Endothelial cell of umbilical vein (primary cell): ENCODE results near the gene STX8. TPM values are rescaled to one million over a fixed set of nuclear protein-coding genes. Genes with fewer than 3 reads are reported as not detected.

Source experiments
- BruUV-seq: library from RNA; stranded (reverse); fragments of 400-500 nt; replicated peaks from 2 replicates; lab custom pipeline; 2021; lab: Mats Ljungman, UMichigan
- CTCF ChIA-PET: fragments of 300-600, 350-600 bp; sonication (Branson Sonifier 250); formaldehyde crosslinking; loops from one replicate; lab custom pipeline; 2021; ENCODE audit warnings: antibody characterized with exemption, inconsistent platforms; lab: Charles Lee
- POLR2A ChIA-PET: fragments of 300-600, 350-600 bp; sonication (Branson Sonifier 250); formaldehyde crosslinking; loops from one replicate; lab custom pipeline; 2021; ENCODE audit warnings: antibody characterized with exemption, inconsistent platforms; lab: Charles Lee
- DNase-seq: peaks from one replicate; pipeline ENCODE4 v3.0.0-alpha.2; 2011; ENCODE audit warnings: low read depth, low spot score
- FAIRE-seq: peaks from 2 replicates; lab custom pipeline; 2011; peaks lifted over from hg19 to GRCh38; lab: Jason Lieb, UNC
- H2AFZ ChIP-seq: 2 replicates; pipeline ENCODE4 v1.6.0; 2012; ENCODE audit warnings: low read depth, low read length, control low read depth, inconsistent platforms
- H3K27ac ChIP-seq: 2 replicates; pipeline ENCODE4 v1.5.1; 2011; ENCODE audit warnings: low read depth, mild to moderate bottlenecking, control low read depth, low read length, moderate library complexity; ENCODE audit not compliant: insufficient read depth
- H3K27me3 ChIP-seq, 2 experiments: 2 replicates each; pipeline versions ENCODE4 v1.6.0 to v1.6.1; 2011; ENCODE audit warnings: low read length in 2 of 2, mixed read lengths in 1 of 2; ENCODE audit not compliant: control insufficient read depth in 2 of 2, insufficient read depth in 2 of 2
- H3K36me3 ChIP-seq, 2 experiments: 2 replicates in 1 of 2; 3 replicates in 1 of 2; pipeline ENCODE4 v1.5.1; 2011; ENCODE audit warnings: low read length in 2 of 2, mild to moderate bottlenecking in 1 of 2, moderate library complexity in 1 of 2; ENCODE audit not compliant: control insufficient read depth in 2 of 2, insufficient read depth in 2 of 2; ENCODE audit errors: extremely low read depth in 1 of 2
- H3K4me1 ChIP-seq: 3 replicates; pipeline ENCODE4 v1.5.1; 2011; ENCODE audit warnings: mild to moderate bottlenecking, low read length; ENCODE audit not compliant: control insufficient read depth, insufficient read depth; ENCODE audit errors: extremely low read depth
- H3K4me2 ChIP-seq: 2 replicates; pipeline ENCODE4 v1.6.1; 2011; ENCODE audit warnings: low read length, control low read depth, mixed read lengths; ENCODE audit not compliant: insufficient read depth
- H3K4me3 ChIP-seq, 3 experiments: fragments of 200-600 bp in 1 of 3; sonication (generic), shearing (Covaris generic) in 1 of 3; replicated peaks in 1 of 3; 2 replicates each; pipeline ENCODE4 v1.5.1; 2011 to 2016; ENCODE audit warnings: control low read depth in 3 of 3, low read length in 3 of 3, mild to moderate bottlenecking in 2 of 3, inconsistent platforms in 1 of 3, low read depth in 1 of 3, moderate library complexity in 1 of 3; ENCODE audit not compliant: insufficient read depth in 1 of 3
- H3K79me2 ChIP-seq: 2 replicates; pipeline ENCODE4 v1.6.0; 2012; ENCODE audit warnings: low read length, inconsistent platforms; ENCODE audit not compliant: control insufficient read depth, insufficient read depth
- H3K9ac ChIP-seq: replicated peaks from 2 replicates; pipeline ENCODE3; 2011; ENCODE audit warnings: low read length, control low read depth; ENCODE audit not compliant: insufficient read depth; ENCODE audit errors: extremely low read depth
- H3K9me1 ChIP-seq: replicated peaks from 3 replicates; pipeline ENCODE4 v1.6.0; 2011; ENCODE audit warnings: mild to moderate bottlenecking, low read length; ENCODE audit not compliant: control insufficient read depth, insufficient read depth; ENCODE audit errors: extremely low read depth
- H3K9me3 ChIP-seq: replicated peaks from 2 replicates; pipeline ENCODE4 v1.5.1; 2012; ENCODE audit warnings: low read length, inconsistent platforms; ENCODE audit not compliant: control insufficient read depth, insufficient read depth
- H4K20me1 ChIP-seq: replicated peaks from 2 replicates; pipeline ENCODE3; 2011; ENCODE audit warnings: mild to moderate bottlenecking, low read length; ENCODE audit not compliant: control insufficient read depth, insufficient read depth; ENCODE audit errors: extremely low read depth
- CTCF ChIP-seq, 2 donors: IDR thresholded peaks; 1 replicate in 1 of 2; 2 replicates in 1 of 2; pipeline ENCODE4 v1.5.1; 2011; ENCODE audit warnings: low read length in 2 of 2, mild to moderate bottlenecking in 2 of 2, moderate library complexity in 2 of 2, control low read depth in 1 of 2, inconsistent platforms in 1 of 2, low read depth in 1 of 2; ENCODE audit not compliant: insufficient read depth in 1 of 2; ENCODE audit errors: extremely low read depth in 1 of 2
- EZH2 ChIP-seq: IDR thresholded peaks from 2 replicates; pipeline ENCODE4 v1.6.1; 2012; ENCODE audit warnings: borderline replicate concordance, low read depth, mild to moderate bottlenecking, moderate library complexity, low read length, inconsistent platforms; ENCODE audit not compliant: severe bottlenecking
- FOS ChIP-seq: IDR thresholded peaks from 2 replicates; pipeline ENCODE4 v1.6.1; 2011; ENCODE audit warnings: mild to moderate bottlenecking, low read length, moderate library complexity, borderline replicate concordance; ENCODE audit not compliant: insufficient read depth
- GATA2 ChIP-seq: IDR thresholded peaks from 2 replicates; pipeline ENCODE4 v1.7.0; 2011; ENCODE audit warnings: low read depth, mild to moderate bottlenecking, moderate library complexity, mixed read lengths, low read length; ENCODE audit not compliant: insufficient read length, insufficient read depth
- JUN ChIP-seq: IDR thresholded peaks from 2 replicates; pipeline ENCODE4 v1.6.1; 2011; ENCODE audit warnings: borderline replicate concordance, low read depth; ENCODE audit not compliant: insufficient read length, insufficient read depth
- MAX ChIP-seq: IDR thresholded peaks from 2 replicates; pipeline ENCODE4 v1.6.1; 2011; ENCODE audit not compliant: insufficient read depth, insufficient read length
- MYC ChIP-seq: IDR thresholded peaks from one replicate; pipeline ENCODE4 v1.6.1; 2011; ENCODE audit warnings: mild to moderate bottlenecking, low read depth, low read length
- POLR2A ChIP-seq: IDR thresholded peaks from 2 replicates; pipeline ENCODE4 v1.6.1; 2012; ENCODE audit warnings: low read depth, mild to moderate bottlenecking, control low read depth, low read length
- POLR2AphosphoS5 ChIP-seq: IDR thresholded peaks from 2 replicates; pipeline ENCODE4 v1.6.1; 2012; ENCODE audit warnings: low read depth, mild to moderate bottlenecking, control low read depth, low read length, moderate library complexity; ENCODE audit not compliant: insufficient read depth
- dilution Hi-C: fragments of 300-500 bp; cut with MboI; formaldehyde crosslinking; loops from one replicate; pipeline ENCODE4 v1.15.0; 2019; ENCODE audit warnings: low sequenced_read_pairs; ENCODE audit not compliant: extremely low pct_ligation_motif_present
- intact Hi-C: fragments of 100-400 bp; cut with micrococcal nuclease; formaldehyde crosslinking; loops from one replicate; pipeline ENCODE4 v1.10.0; 2022
- polyA plus RNA-seq, 4 experiments: library from polyadenylated mRNA; depleted of rRNA in 3 of 4; stranded (reverse) in 3 of 4; unstranded in 1 of 4; fragments of >200 nt; gene quantifications; 2 replicates each; pipeline versions ENCODE4 v1.2.1 to v1.2.3, GENCODE V29; 2011 to 2012; ENCODE audit warnings: missing spikeins in 1 of 4
- total RNA-seq: library from RNA; stranded (reverse); gene quantifications from 2 replicates; pipeline ENCODE4 v1.2.3, GENCODE V29; 2021

The STX8 gene
- total and polyA plus RNA-seq, 2 donors (not counting 3 experiments of a cell fraction or from before 2014, with no cell fraction given) = 25.9 to 67.3 TPM

- DNase-seq (no peak), FAIRE-seq (no peak)
- Histone ChIP-seq H3K4me3 (no peak overlapping the region), H3K9me1 (no peaks in the 10 kb centered on the region), H3K9ac (no peak overlapping the region), H2AFZ (no peak overlapping the region), H4K20me1 (no peaks in the 10 kb centered on the region), H3K79me2 (no peaks in the 10 kb centered on the region), H3K27ac (no peak overlapping the region), H3K4me1 (no peaks in the 10 kb centered on the region), H3K36me3 (no peaks in the 10 kb centered on the region), H3K27me3 (no peaks in the 10 kb centered on the region), H3K9me3 (no peaks in the 10 kb centered on the region), H3K4me2 (no peak overlapping the region)
- dilution Hi-C loops (no loop called here), intact Hi-C loops (no loop called here)
- BruUV-seq = no TSS peak
- ChIA-PET POLR2A (no interaction called here), CTCF (interaction anchor here (0.6 kb wide), 1 partner anchor 61 kb away, joined by 3 read pairs; no protein-coding TSS in a partner anchor)
- TF ChIP-seq POLR2AphosphoS5 (no peak), FOS (no peak), JUN (no peak)
Measured at GRCh38 chr17:9229826-9230201, 345.8 kb downstream of the STX8 start.

- intact Hi-C loops (no loop called here), dilution Hi-C loops (no loop called here)
- FAIRE-seq (no peak), DNase-seq (no peak)
- H3K27ac ChIP-seq = no peak overlapping the region
- H3K9me3 ChIP-seq = no peaks in the 10 kb centered on the region
- POLR2A ChIA-PET = no interaction called here
- no peaks in the 10 kb centered on the region for H3K36me3 ChIP-seq
- H3K9me1 ChIP-seq = no peaks in the 10 kb centered on the region
- no peak overlapping the region for H3K4me3 ChIP-seq
- CTCF ChIA-PET = interaction anchor here (0.6 kb wide), 1 partner anchor 62 kb away, joined by 3 read pairs; no protein-coding TSS in a partner anchor
- no peaks in the 10 kb centered on the region for H4K20me1 ChIP-seq
- H3K4me2 ChIP-seq = no peak overlapping the region
- no peaks in the 10 kb centered on the region for H3K4me1 ChIP-seq
- H3K79me2 ChIP-seq = no peaks in the 10 kb centered on the region
- H3K27me3 ChIP-seq = no peaks in the 10 kb centered on the region
- H3K9ac ChIP-seq = no peak overlapping the region
- TF ChIP-seq EZH2 (no peak), CTCF (IDR thresholded peaks at IDR 0.05; ENCODE audit: extremely low read depth in 1 of 2, insufficient read depth in 1 of 2, low read depth in 1 of 2, low read length in 2 of 2) (no peak), POLR2A (no peak), GATA2 (no peak), JUN (no peak), FOS (no peak), POLR2AphosphoS5 (no peak), MAX (no peak), MYC (no peak)
- H2AFZ ChIP-seq = no peak overlapping the region
- BruUV-seq = no TSS peak
Measured at GRCh38 chr17:9229160-9229825, 346.3 kb downstream of the STX8 start.
